NCI-H2227 (cell line): Measurements from ENCODE around the gene CMIP.

Experiments
- DNase-seq: peaks from one replicate; lab custom pipeline; 2025; ENCODE audit not compliant: unreplicated experiment; lab: John Stamatoyannopoulos, UW

CMIP gene

GRCh38 chr16:81758376-81758775, 313.8 kb downstream of the CMIP start:
- no peak for DNase-seq
